ENCODE results near the gene ECT2L. TPM values are rescaled to one million over a fixed set of nuclear protein-coding genes. Genes with fewer than 3 reads are reported as not detected.

ECT2L gene
- total and polyA plus RNA-seq, 2 donors (not counting 3 experiments of a cell fraction or from before 2014, with no cell fraction given): not detected

GRCh38 chr6:138891255-138891986, 95.5 kb downstream of the ECT2L start:
- CTCF ChIA-PET: no interaction called here
- Histone ChIP-seq H3K27me3 (ENCODE audit: control insufficient read depth in 2 of 2, insufficient read depth in 2 of 2, low read length in 2 of 2) (no peaks in the 10 kb centered on the region), H3K4me2 (ENCODE audit: insufficient read depth, low read length) (no peak overlapping the region), H2AFZ (ENCODE audit: low read depth, low read length) (no peak overlapping the region), H3K36me3 (ENCODE audit: control insufficient read depth in 2 of 2, extremely low read depth in 1 of 2, insufficient read depth in 2 of 2, low read length in 2 of 2) (no peaks in the 10 kb centered on the region), H3K79me2 (ENCODE audit: control insufficient read depth, insufficient read depth, low read length) (no peaks in the 10 kb centered on the region), H3K27ac (ENCODE audit: insufficient read depth, low read depth, low read length) (no peak overlapping the region), H3K4me3 (replicated peaks in 1 of 3; ENCODE audit: insufficient read depth in 1 of 3, low read depth in 1 of 3, low read length in 3 of 3) (no peak overlapping the region), H3K4me1 (ENCODE audit: control insufficient read depth, extremely low read depth, insufficient read depth, low read length) (no peaks in the 10 kb centered on the region), H4K20me1 (replicated peaks; ENCODE audit: control insufficient read depth, extremely low read depth, insufficient read depth, low read length) (no peaks in the 10 kb centered on the region), H3K9me3 (replicated peaks; ENCODE audit: control insufficient read depth, insufficient read depth, low read length) (no peaks in the 10 kb centered on the region), H3K9me1 (replicated peaks; ENCODE audit: control insufficient read depth, extremely low read depth, insufficient read depth, low read length) (no peaks in the 10 kb centered on the region), H3K9ac (replicated peaks; ENCODE audit: extremely low read depth, insufficient read depth, low read length) (no peak overlapping the region)
- intact Hi-C loops (cut with micrococcal nuclease) (loop anchor here (5.0 kb wide), 1 partner anchor 96 kb away; the partner anchor contains the start of gene REPS1), dilution Hi-C loops (cut with MboI; ENCODE audit: extremely low pct_ligation_motif_present, low sequenced_read_pairs) (no loop called here)
- no TSS peak for BruUV-seq (replicated peaks)
- TF ChIP-seq POLR2AphosphoS5 (IDR thresholded peaks at IDR 0.05; ENCODE audit: insufficient read depth, low read depth, low read length) (no peak), MYC (IDR thresholded peaks at IDR 0.05; ENCODE audit: low read depth, low read length) (no peak), FOS (IDR thresholded peaks at IDR 0.05; ENCODE audit: borderline replicate concordance, insufficient read depth, low read length) (no peak), GATA2 (IDR thresholded peaks at IDR 0.05; ENCODE audit: insufficient read depth, insufficient read length, low read depth, low read length) (no peak), POLR2A (IDR thresholded peaks at IDR 0.05; ENCODE audit: low read depth, low read length) (no peak)
- POLR2A ChIA-PET: no interaction called here
- FAIRE-seq (no peak), DNase-seq (ENCODE audit: low read depth, low spot score) (no peak)

- Histone ChIP-seq H3K27ac (ENCODE audit: insufficient read depth, low read depth, low read length) (no peak overlapping the region), H3K36me3 (ENCODE audit: control insufficient read depth in 2 of 2, extremely low read depth in 1 of 2, insufficient read depth in 2 of 2, low read length in 2 of 2) (no peaks in the 10 kb centered on the region), H4K20me1 (replicated peaks; ENCODE audit: control insufficient read depth, extremely low read depth, insufficient read depth, low read length) (no peaks in the 10 kb centered on the region), H3K9me3 (replicated peaks; ENCODE audit: control insufficient read depth, insufficient read depth, low read length) (no peaks in the 10 kb centered on the region), H3K27me3 (ENCODE audit: control insufficient read depth in 2 of 2, insufficient read depth in 2 of 2, low read length in 2 of 2) (no peaks in the 10 kb centered on the region), H3K9ac (replicated peaks; ENCODE audit: extremely low read depth, insufficient read depth, low read length) (no peak overlapping the region), H2AFZ (ENCODE audit: low read depth, low read length) (no peak overlapping the region), H3K4me2 (ENCODE audit: insufficient read depth, low read length) (no peak overlapping the region), H3K4me1 (ENCODE audit: control insufficient read depth, extremely low read depth, insufficient read depth, low read length) (no peaks in the 10 kb centered on the region), H3K9me1 (replicated peaks; ENCODE audit: control insufficient read depth, extremely low read depth, insufficient read depth, low read length) (no peaks in the 10 kb centered on the region), H3K4me3 (replicated peaks in 1 of 3; ENCODE audit: insufficient read depth in 1 of 3, low read depth in 1 of 3, low read length in 3 of 3) (no peak overlapping the region), H3K79me2 (ENCODE audit: control insufficient read depth, insufficient read depth, low read length) (no peaks in the 10 kb centered on the region)
- TF ChIP-seq, protein P1, sequence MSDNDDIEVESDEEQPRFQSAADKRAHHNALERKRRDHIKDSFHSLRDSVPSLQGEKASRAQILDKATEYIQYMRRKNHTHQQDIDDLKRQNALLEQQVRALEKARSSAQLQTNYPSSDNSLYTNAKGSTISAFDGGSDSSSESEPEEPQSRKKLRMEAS (IDR thresholded peaks at IDR 0.05; ENCODE audit: insufficient read depth, insufficient read length): no peak
- no peak for TF ChIP-seq FOS (IDR thresholded peaks at IDR 0.05; ENCODE audit: borderline replicate concordance, insufficient read depth, low read length)
- TF ChIP-seq, protein P2, sequence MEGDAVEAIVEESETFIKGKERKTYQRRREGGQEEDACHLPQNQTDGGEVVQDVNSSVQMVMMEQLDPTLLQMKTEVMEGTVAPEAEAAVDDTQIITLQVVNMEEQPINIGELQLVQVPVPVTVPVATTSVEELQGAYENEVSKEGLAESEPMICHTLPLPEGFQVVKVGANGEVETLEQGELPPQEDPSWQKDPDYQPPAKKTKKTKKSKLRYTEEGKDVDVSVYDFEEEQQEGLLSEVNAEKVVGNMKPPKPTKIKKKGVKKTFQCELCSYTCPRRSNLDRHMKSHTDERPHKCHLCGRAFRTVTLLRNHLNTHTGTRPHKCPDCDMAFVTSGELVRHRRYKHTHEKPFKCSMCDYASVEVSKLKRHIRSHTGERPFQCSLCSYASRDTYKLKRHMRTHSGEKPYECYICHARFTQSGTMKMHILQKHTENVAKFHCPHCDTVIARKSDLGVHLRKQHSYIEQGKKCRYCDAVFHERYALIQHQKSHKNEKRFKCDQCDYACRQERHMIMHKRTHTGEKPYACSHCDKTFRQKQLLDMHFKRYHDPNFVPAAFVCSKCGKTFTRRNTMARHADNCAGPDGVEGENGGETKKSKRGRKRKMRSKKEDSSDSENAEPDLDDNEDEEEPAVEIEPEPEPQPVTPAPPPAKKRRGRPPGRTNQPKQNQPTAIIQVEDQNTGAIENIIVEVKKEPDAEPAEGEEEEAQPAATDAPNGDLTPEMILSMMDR (IDR thresholded peaks at IDR 0.05; ENCODE audit: extremely low read depth in 1 of 2, insufficient read depth in 1 of 2, low read depth in 1 of 2, low read length in 2 of 2): no peak
- no peak for TF ChIP-seq MYC (IDR thresholded peaks at IDR 0.05; ENCODE audit: low read depth, low read length)
- no peak for TF ChIP-seq POLR2A (IDR thresholded peaks at IDR 0.05; ENCODE audit: low read depth, low read length)
- TF ChIP-seq JUN (IDR thresholded peaks at IDR 0.05; ENCODE audit: borderline replicate concordance, insufficient read depth, insufficient read length, low read depth): no peak
- no peak for TF ChIP-seq POLR2AphosphoS5 (IDR thresholded peaks at IDR 0.05; ENCODE audit: insufficient read depth, low read depth, low read length)
- no peak for TF ChIP-seq EZH2 (IDR thresholded peaks at IDR 0.05; ENCODE audit: borderline replicate concordance, low read depth, low read length, severe bottlenecking)
- ChIA-PET POLR2A (interaction anchor here (0.6 kb wide), 1 partner anchor 8 kb away, joined by 8 read pairs; no protein-coding TSS in a partner anchor), CTCF (interaction anchor here (1.6 kb wide), 1 partner anchor 10 kb away, joined by 5 read pairs; no protein-coding TSS in a partner anchor)
- intact Hi-C loops (cut with micrococcal nuclease) (no loop called here), dilution Hi-C loops (cut with MboI; ENCODE audit: extremely low pct_ligation_motif_present, low sequenced_read_pairs) (no loop called here)
- no peak for FAIRE-seq
- no peak for DNase-seq (ENCODE audit: low read depth, low spot score)
- no TSS peak for BruUV-seq (replicated peaks)
These were observed 100.3 kb downstream of the ECT2L start for GRCh38 chr6:138896104-138896756.

All from endothelial cell of umbilical vein (primary cell).